Vagina (tissue), 2 donors: Measurements from ENCODE around the gene TRIM41.
"Not testable (repeated sequence)": the region's sequence is repeated elsewhere in the genome, so short reads cannot be mapped to it uniquely, and the experiment has no call there.

Experiments
- CTCF ChIP-seq, 3 experiments: fragments of 450-650 bp in 2 of 3; fragments of 200-600 bp in 1 of 3; sonication (generic) in 1 of 3; IDR thresholded peaks; one replicate each; pipeline ENCODE4 v1.5.1; 2017 to 2019; ENCODE audit warnings: antibody characterized with exemption in 3 of 3, mild to moderate bottlenecking in 2 of 3, moderate library complexity in 2 of 3
- POLR2A ChIP-seq, 2 donors: fragments of 450-650 bp; IDR thresholded peaks; one replicate each; pipeline ENCODE4 v1.6.1; 2017; ENCODE audit warnings: antibody characterized with exemption in 2 of 2, mild to moderate bottlenecking in 2 of 2, moderate library complexity in 2 of 2
- POLR2AphosphoS5 ChIP-seq, 2 donors: sonication (generic); formaldehyde crosslinking; IDR thresholded peaks; one replicate each; pipeline ENCODE4 v1.9.0; 2017; ENCODE audit warnings: antibody characterized with exemption in 2 of 2, mild to moderate bottlenecking in 2 of 2, low read depth in 1 of 2; ENCODE audit not compliant: insufficient read depth in 1 of 2

GRCh38 chr5:181267907-181268306, 44.8 kb downstream of the TRIM41 start:
- TF ChIP-seq CTCF (IDR thresholded peaks at IDR 0.05); POLR2A (IDR thresholded peaks at IDR 0.05); POLR2AphosphoS5 (IDR thresholded peaks at IDR 0.05; ENCODE audit: insufficient read depth in 1 of 2, low read depth in 1 of 2): not testable (repeated sequence)
